Ovary (tissue), 9 donors: ENCODE data around the gene MRAP2. TPM values are rescaled to one million over a fixed set of nuclear protein-coding genes. Genes with fewer than 3 reads are reported as not detected.

ENCODE experiments used
- DNase-seq, 5 donors: peaks; one replicate each; pipeline ENCODE4 v3.0.0-alpha.2; 2019 to 2020
- H3K27ac ChIP-seq, 2 donors: fragments of 200-600 bp; one replicate each; pipeline versions ENCODE4 v1.5.1 to v1.8.0; 2019 to 2022
- H3K27me3 ChIP-seq: fragments of 200-600 bp; one replicate; pipeline ENCODE4 v1.8.0; 2022
- H3K36me3 ChIP-seq: fragments of 200-600 bp; sonication (generic); one replicate; pipeline ENCODE4 v1.5.1; 2019
- H3K4me1 ChIP-seq: one replicate; pipeline ENCODE4 v1.8.1; 2013; ENCODE audit warnings: mild to moderate bottlenecking, moderate library complexity; ENCODE audit not compliant: insufficient read depth
- H3K4me3 ChIP-seq: fragments of 200-600 bp; sonication (generic); one replicate; pipeline ENCODE4 v1.5.1; 2017
- H3K9me3 ChIP-seq, 2 donors: fragments of 200-600 bp in 1 of 2; sonication (generic) in 1 of 2; one replicate each; pipeline versions ENCODE4 v1.5.1 to v1.8.1; 2013 to 2019; ENCODE audit warnings: mild to moderate bottlenecking in 1 of 2, moderate library complexity in 1 of 2
- CTCF ChIP-seq, 3 donors: fragments of 450-650 bp in 2 of 3; fragments of 200-600 bp in 1 of 3; IDR thresholded peaks; one replicate each; pipeline versions ENCODE4 v1.5.1 to v1.8.0; 2016 to 2022; ENCODE audit warnings: antibody characterized with exemption in 3 of 3, mild to moderate bottlenecking in 1 of 3
- EP300 ChIP-seq: sonication (generic); formaldehyde crosslinking; IDR thresholded peaks from one replicate; pipeline ENCODE4 v1.6.1; 2017; ENCODE audit warnings: antibody characterized with exemption
- POLR2A ChIP-seq: fragments of 450-650 bp; IDR thresholded peaks from one replicate; pipeline ENCODE4 v1.6.1; 2017; ENCODE audit warnings: antibody characterized with exemption, mild to moderate bottlenecking, moderate library complexity
- WGBS, 3 donors: extraction: QIAGEN DNeasy Blood & Tissue Kit in 1 of 3; methylation state at CpG; one replicate each; pipeline versions ENCODE4 v1.1.5 to v1.1.7; 2013 to 2017; 5-methylcytosine and 5-hydroxymethylcytosine counted together
- intact Hi-C, 4 donors: fragments of 100-400 bp; cut with DNase I; formaldehyde crosslinking; loops; one replicate each; pipeline versions ENCODE4 v1.11.0 to v1.15.1; 2022 to 2023
- polyA plus RNA-seq, 2 donors: library from polyadenylated mRNA; stranded (reverse); fragments of 200-250 nt in 1 of 2; fragments of 350-450 nt in 1 of 2; fragmentation: Illumina TruSeq in 1 of 2; extraction: RNeasy Lipid Tissue Mini Kit (QIAGEN cat#74804) in 1 of 2; gene quantifications; one replicate each; pipeline ENCODE4 v1.2.3, GENCODE V29; 2013 to 2014
- total RNA-seq, 7 donors: library from RNA; depleted of rRNA in 2 of 7; stranded (reverse); fragments of >200 nt in 2 of 7; fragmentation: NEBNext Ultra II Directional in 3 of 7; extraction: Animal tissue kit (Norgen Biotek cat#: 25700) in 3 of 7; gene quantifications; one replicate each; pipeline versions ENCODE4 v1.1.0 to v1.2.4, GENCODE V29; 2016 to 2023
- donor health status: DM: no; HTN: no; CAD: no; lungs with moderate emphysema.
- donor health status: DM: no; HTN: no; CAD: no.
- donor health status: Bipolar disorder and iron deficiency.
- donor health status: DM: yes; HTN: yes; CAD: no.
- donor health status: DM: no; HTN: no; CAD: no.
- donor health status: DM: yes; HTN: yes; CAD: no.

Gene MRAP2
- total and polyA plus RNA-seq, 9 donors = 0.20 to 4.7 (median 1.2) TPM

GRCh38 chr6:83998021-83998584 lies 35.5 kb upstream of the MRAP2 start:
- no peak overlapping the region for H3K27ac ChIP-seq
- H3K9me3 ChIP-seq = no peaks in the 10 kb centered on the region
- no peaks in the 10 kb centered on the region for H3K4me1 ChIP-seq
- no peak overlapping the region for H3K4me3 ChIP-seq
- no peak for DNase-seq
- no peaks in the 10 kb centered on the region for H3K36me3 ChIP-seq
- TF ChIP-seq CTCF (IDR thresholded peaks at IDR 0.05) (no peak), POLR2A (no peak)
- H3K27me3 ChIP-seq = peaks cover 2% of the 10 kb centered on the region
- intact Hi-C loops = no loop called here

GRCh38 chr6:84001119-84001518 lies 32.5 kb upstream of the MRAP2 start:
- DNase-seq = no peak
- Histone ChIP-seq H3K4me1 (no peaks in the 10 kb centered on the region), H3K27me3 (no peaks in the 10 kb centered on the region), H3K4me3 (no peak overlapping the region), H3K27ac (no peak overlapping the region), H3K36me3 (no peaks in the 10 kb centered on the region), H3K9me3 (no peaks in the 10 kb centered on the region)
- intact Hi-C loops = no loop called here
- WGBS, 3 donors = 78 to 81% (median 79%) methylated on average over 3 of the region's 3 CpGs
- TF ChIP-seq CTCF (IDR thresholded peaks at IDR 0.05) = no peak
- TF ChIP-seq POLR2A = no peak
- TF ChIP-seq EP300 = no peak

- no peak for DNase-seq
- Histone ChIP-seq H3K27me3 (no peaks in the 10 kb centered on the region), H3K27ac (no peak overlapping the region), H3K36me3 (no peaks in the 10 kb centered on the region), H3K9me3 (no peaks in the 10 kb centered on the region), H3K4me3 (no peak overlapping the region), H3K4me1 (no peaks in the 10 kb centered on the region)
- WGBS, 3 donors = 67 to 75% (median 72%) methylated on average over 2 of the region's 2 CpGs
- TF ChIP-seq EP300 = no peak
- TF ChIP-seq CTCF (IDR thresholded peaks at IDR 0.05) = no peak
- TF ChIP-seq POLR2A = no peak
- intact Hi-C loops = no loop called here
Observed at GRCh38 chr6:84002226-84002625, 31.3 kb upstream of the MRAP2 start.

GRCh38 chr6:84003131-84003530 lies 30.4 kb upstream of the MRAP2 start:
- Histone ChIP-seq H3K27me3 (no peaks in the 10 kb centered on the region), H3K4me1 (no peaks in the 10 kb centered on the region), H3K27ac (no peak overlapping the region), H3K36me3 (no peaks in the 10 kb centered on the region), H3K4me3 (no peak overlapping the region), H3K9me3 (no peaks in the 10 kb centered on the region)
- intact Hi-C loops = no loop called here
- 3 to 7% (median 7%) methylated on average over 1 of the region's 1 CpG for WGBS, 3 donors
- DNase-seq = no peak
- no peak for TF ChIP-seq EP300
- TF ChIP-seq CTCF (IDR thresholded peaks at IDR 0.05) = no peak
- TF ChIP-seq POLR2A = no peak
